ENCODE data around the gene AMN.

DNA sequence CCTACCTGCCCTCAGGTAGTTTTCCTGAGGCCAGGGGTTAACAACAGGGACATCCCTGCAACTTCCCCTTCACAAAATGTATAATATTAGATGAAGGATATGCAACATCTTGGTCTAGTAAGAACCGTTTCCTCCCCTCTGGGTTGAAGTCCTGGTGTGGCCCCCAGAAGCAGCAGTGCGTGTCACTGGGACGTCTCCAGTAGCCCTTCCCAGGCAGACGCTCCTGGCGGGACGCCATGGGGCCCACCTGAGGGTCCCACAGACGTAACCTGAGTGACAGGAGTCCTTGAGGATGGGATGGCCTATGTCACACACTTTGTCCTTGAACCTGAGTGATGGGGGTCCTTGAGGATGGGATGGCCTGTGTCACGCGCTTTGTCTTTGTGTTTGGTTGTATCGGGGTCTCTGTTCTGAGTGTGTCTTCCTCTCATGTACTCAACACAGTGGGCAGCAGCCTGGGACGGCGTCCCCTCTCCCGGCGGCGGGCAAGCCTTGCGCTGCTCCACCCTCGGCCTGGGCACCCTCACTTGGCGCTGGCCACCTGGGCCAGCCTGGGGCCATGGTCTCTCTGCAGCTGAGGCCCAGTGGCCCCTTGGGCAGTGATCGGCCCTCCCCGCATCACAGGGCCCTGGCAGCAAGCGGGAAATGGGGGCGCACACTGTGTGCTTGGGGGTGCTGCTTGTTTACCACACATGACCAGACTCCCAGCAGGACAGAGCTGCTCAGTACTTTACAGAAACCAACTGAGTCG, 14.3 kb upstream of the AMN start:
- no peak for TF ChIP-seq NCOA1 (IDR thresholded peaks at IDR 0.05; ENCODE audit: low read depth)
- TF ChIP-seq, protein P1, sequence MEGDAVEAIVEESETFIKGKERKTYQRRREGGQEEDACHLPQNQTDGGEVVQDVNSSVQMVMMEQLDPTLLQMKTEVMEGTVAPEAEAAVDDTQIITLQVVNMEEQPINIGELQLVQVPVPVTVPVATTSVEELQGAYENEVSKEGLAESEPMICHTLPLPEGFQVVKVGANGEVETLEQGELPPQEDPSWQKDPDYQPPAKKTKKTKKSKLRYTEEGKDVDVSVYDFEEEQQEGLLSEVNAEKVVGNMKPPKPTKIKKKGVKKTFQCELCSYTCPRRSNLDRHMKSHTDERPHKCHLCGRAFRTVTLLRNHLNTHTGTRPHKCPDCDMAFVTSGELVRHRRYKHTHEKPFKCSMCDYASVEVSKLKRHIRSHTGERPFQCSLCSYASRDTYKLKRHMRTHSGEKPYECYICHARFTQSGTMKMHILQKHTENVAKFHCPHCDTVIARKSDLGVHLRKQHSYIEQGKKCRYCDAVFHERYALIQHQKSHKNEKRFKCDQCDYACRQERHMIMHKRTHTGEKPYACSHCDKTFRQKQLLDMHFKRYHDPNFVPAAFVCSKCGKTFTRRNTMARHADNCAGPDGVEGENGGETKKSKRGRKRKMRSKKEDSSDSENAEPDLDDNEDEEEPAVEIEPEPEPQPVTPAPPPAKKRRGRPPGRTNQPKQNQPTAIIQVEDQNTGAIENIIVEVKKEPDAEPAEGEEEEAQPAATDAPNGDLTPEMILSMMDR (IDR thresholded peaks at IDR 0.05 in 2 of 3, conservative IDR thresholded peaks at IDR 0.05 in 1 of 3; ENCODE audit: insufficient read depth in 2 of 3, low read depth in 1 of 3, low read length in 3 of 3), result no peak
- no peak for TF ChIP-seq ZNF76 (CRISPR knock-in tag; IDR thresholded peaks at IDR 0.05; ENCODE audit: borderline replicate concordance)
